Esophagus squamous epithelium (tissue), 4 donors: Measurements from ENCODE around the gene GOLGA6A.

Experiments used
- CTCF ChIP-seq, 6 experiments: fragments of 450-650 bp in 4 of 6; fragments of 200-600 bp in 2 of 6; sonication (generic) in 2 of 6; IDR thresholded peaks; one replicate each; pipeline ENCODE4 v1.5.1; 2016 to 2019; ENCODE audit warnings: antibody characterized with exemption in 6 of 6, mild to moderate bottlenecking in 4 of 6, moderate library complexity in 4 of 6
- POLR2A ChIP-seq, 4 donors: fragments of 450-650 bp; IDR thresholded peaks; one replicate each; pipeline ENCODE4 v1.6.1; 2017; ENCODE audit warnings: antibody characterized with exemption in 4 of 4, mild to moderate bottlenecking in 4 of 4, moderate library complexity in 3 of 4

DNA sequence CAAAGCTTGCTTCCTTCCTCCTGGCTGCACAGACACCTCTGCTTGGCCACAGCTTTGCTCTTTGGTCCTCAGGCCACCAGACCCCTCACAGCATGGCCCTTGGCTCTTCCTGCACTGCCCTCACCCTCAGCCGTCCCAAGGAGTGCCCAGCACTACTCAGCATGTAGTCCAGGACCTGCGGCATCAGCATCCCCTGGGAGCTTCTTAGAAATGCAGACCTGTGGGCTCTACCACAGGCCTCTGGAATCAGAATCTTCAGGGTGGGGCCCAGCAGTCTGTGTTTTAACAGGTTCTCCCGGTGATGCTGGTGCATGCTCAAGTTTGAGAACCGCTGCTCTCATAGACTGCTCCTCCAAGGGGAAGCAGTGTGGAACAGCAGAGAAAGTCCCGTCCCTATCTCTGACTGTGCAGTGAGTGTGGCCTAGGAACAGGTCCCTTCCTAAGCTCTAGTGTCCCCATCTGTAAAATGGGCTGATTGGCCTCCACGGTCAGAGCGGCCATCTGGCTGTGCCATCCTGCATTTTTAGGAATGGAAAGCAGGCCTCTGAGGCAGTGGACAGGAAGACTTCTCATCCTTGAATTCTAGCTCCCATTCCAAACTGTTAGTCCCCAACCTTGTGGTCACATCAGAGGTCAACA lies 36.6 kb downstream of the GOLGA6A start:
- TF ChIP-seq CTCF (IDR thresholded peaks at IDR 0.05), result no peak
- no peak for TF ChIP-seq POLR2A (IDR thresholded peaks at IDR 0.05)
